Hepatocyte (in vitro differentiated cells): ENCODE measurements around the gene KDM8. TPM values are rescaled to one million over a fixed set of nuclear protein-coding genes. Genes with fewer than 3 reads are reported as not detected.

ENCODE experiments used
- DNase-seq: peaks from one replicate; pipeline ENCODE4 v3.0.0-alpha.2; 2016; ENCODE audit warnings: low spot score
- H2AFZ ChIP-seq: fragments of 200-600 bp; sonication (generic); 2 replicates; pipeline ENCODE4 v1.6.0; 2016; ENCODE audit warnings: antibody characterized with exemption, mild to moderate bottlenecking
- H3K27ac ChIP-seq: fragments of 200-600 bp; sonication (generic); 2 replicates; pipeline ENCODE4 v1.5.1; 2016; ENCODE audit warnings: mild to moderate bottlenecking
- H3K27me3 ChIP-seq: fragments of 200-600 bp; sonication (generic); 2 replicates; pipeline ENCODE4 v1.6.1; 2016
- H3K36me3 ChIP-seq: fragments of 200-600 bp; sonication (generic); replicated peaks from 2 replicates; pipeline ENCODE4 v1.5.1; 2016; ENCODE audit warnings: low read depth; ENCODE audit not compliant: insufficient read depth
- H3K4me1 ChIP-seq: fragments of 200-600 bp; sonication (generic); 2 replicates; pipeline ENCODE4 v1.5.1; 2016; ENCODE audit warnings: mild to moderate bottlenecking, moderate library complexity; ENCODE audit not compliant: insufficient read depth
- H3K4me2 ChIP-seq: fragments of 200-600 bp; sonication (generic); 2 replicates; pipeline ENCODE4 v1.6.0; 2016
- H3K4me3 ChIP-seq: fragments of 200-600 bp; sonication (generic); 2 replicates; pipeline ENCODE4 v1.5.1; 2016; ENCODE audit warnings: mild to moderate bottlenecking
- H3K79me2 ChIP-seq: fragments of 200-600 bp; sonication (generic); 2 replicates; pipeline ENCODE4 v1.6.0; 2017; ENCODE audit warnings: mild to moderate bottlenecking
- H3K9me2 ChIP-seq: fragments of 200-600 bp; sonication (generic); replicated peaks from 2 replicates; pipeline ENCODE4 v1.6.0; 2017; ENCODE audit warnings: mild to moderate bottlenecking; ENCODE audit not compliant: insufficient read depth
- H3K9me3 ChIP-seq: fragments of 200-600 bp; sonication (generic); 2 replicates; pipeline ENCODE4 v1.5.1; 2016; ENCODE audit warnings: low read depth, mild to moderate bottlenecking
- H4K20me1 ChIP-seq: fragments of 200-600 bp; sonication (generic); 2 replicates; pipeline ENCODE4 v1.6.0; 2016; ENCODE audit warnings: mild to moderate bottlenecking; ENCODE audit not compliant: insufficient read depth, poor library complexity, severe bottlenecking
- EZH2 ChIP-seq: fragments of 200-600 bp; sonication (generic); IDR thresholded peaks from 2 replicates; pipeline ENCODE4 v1.6.1; 2016; ENCODE audit warnings: antibody characterized with exemption, mild to moderate bottlenecking, borderline replicate concordance
- EZH2phosphoT487 ChIP-seq: fragments of 200-600 bp; sonication (generic); IDR thresholded peaks from one replicate; pipeline ENCODE4 v1.6.1; 2018; ENCODE audit warnings: antibody characterized with exemption, mild to moderate bottlenecking, low read depth, moderate library complexity; ENCODE audit not compliant: unreplicated experiment, severe bottlenecking
- WGBS: methylation state at CpG from one replicate; pipeline ENCODE4 v1.1.6; 2016; ENCODE audit warnings: low lambda C conversion rate; ENCODE audit errors: missing lambda C conversion rate; 5-methylcytosine and 5-hydroxymethylcytosine counted together
- polyA plus RNA-seq: library from polyadenylated mRNA; unstranded; fragments of >200 nt; fragmentation: Nextera tagmentation; extraction: Ambion mirVana; gene quantifications from 2 replicates; pipeline ENCODE4 v1.2.1, GENCODE V29; 2016
- total RNA-seq: library from RNA; depleted of rRNA; stranded (reverse); fragments of >200 nt; gene quantifications from 2 replicates; pipeline ENCODE4 v1.2.3, GENCODE V29; 2014
- TF ChIP-seq, protein P1 (sequence below): fragments of 200-600 bp; sonication (generic); IDR thresholded peaks from 2 replicates; pipeline ENCODE4 v1.5.1; 2016; ENCODE audit warnings: antibody characterized with exemption, mild to moderate bottlenecking; ENCODE audit not compliant: poor library complexity

Gene KDM8
- total and polyA plus RNA-seq, 2 experiments from 2014 or later = 7.2 to 9.7 TPM

DNA sequence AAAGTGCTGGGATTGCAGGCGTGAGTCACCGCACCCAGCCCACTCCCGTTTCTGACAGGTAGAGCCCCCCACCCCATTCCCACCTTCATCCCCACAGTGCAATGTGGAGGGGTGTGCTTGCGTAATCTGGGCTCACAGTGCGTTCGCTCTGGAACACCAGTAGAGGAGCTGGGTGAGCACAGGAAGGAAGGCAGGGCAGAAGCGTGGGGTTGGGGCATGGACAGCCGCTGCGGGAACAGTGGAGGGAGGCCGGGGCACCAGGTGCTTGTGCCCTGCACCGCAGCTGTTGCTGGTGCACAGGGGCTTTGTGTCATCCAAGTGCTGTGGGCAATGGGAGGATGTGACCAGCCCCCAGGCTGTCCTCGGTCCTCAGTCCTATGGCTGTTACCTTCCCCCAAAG lies 24.7 kb downstream of the KDM8 start:
- H2AFZ ChIP-seq = no peak overlapping the region
- no peaks in the 10 kb centered on the region for H4K20me1 ChIP-seq
- no peaks in the 10 kb centered on the region for H3K36me3 ChIP-seq
- no peak overlapping the region for H3K4me3 ChIP-seq
- TF ChIP-seq EZH2 = no peak
- H3K9me2 ChIP-seq = no peaks in the 10 kb centered on the region
- H3K27me3 ChIP-seq = no peaks in the 10 kb centered on the region
- H3K4me1 ChIP-seq = peaks cover 4% of the 10 kb centered on the region
- H3K79me2 ChIP-seq = no peaks in the 10 kb centered on the region
- no peaks in the 10 kb centered on the region for H3K9me3 ChIP-seq
- H3K4me2 ChIP-seq = no peak overlapping the region
- DNase-seq = no peak
- 91% methylated on average over 12 of the region's 12 CpGs for WGBS
- H3K27ac ChIP-seq = no peak overlapping the region

DNA sequence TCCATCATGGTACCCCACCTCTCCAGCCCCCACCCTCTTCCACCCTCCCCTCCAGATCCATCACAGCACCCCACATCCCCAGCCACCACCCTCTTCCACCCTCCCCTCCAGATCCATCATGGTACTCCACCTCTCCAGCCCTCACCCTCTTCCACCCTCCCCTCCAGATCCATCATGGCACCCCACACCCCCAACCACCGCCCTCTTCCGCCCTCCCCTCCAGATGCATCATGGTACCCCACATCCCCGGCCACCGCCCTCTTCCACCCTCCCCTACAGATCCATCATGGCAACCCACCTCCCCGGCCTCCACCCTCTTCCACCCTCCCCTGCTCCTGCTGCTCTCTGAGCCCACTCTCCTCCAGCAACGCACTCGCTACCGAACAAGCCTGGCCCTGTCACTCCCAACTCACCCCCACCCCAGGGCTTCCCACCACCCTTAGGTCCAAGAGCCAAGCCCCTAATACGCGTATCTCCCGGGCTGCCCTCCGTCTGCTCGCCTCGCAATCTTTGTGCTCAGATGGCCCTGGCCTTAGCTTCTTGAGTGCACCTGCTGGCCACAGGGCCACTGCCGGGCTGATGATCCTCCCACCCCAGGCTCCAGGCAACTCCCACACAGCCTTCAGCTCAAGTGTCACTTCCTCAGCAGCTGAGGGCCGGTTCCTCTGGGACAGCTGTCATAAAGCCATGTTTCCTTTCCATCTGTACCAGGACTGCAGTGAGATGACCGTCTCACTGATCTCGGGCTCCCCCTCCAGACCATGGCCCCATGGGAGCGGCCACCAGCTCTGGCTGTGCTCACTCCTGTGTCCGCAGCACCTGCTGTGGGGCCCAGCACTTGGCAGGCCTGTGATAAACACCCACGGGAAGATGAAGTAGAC lies 25.5 kb downstream of the KDM8 start:
- H3K36me3 ChIP-seq = no peaks in the 10 kb centered on the region
- peak; percentile 52 for DNase-seq
- H3K27ac ChIP-seq = no peak overlapping the region

DNA sequence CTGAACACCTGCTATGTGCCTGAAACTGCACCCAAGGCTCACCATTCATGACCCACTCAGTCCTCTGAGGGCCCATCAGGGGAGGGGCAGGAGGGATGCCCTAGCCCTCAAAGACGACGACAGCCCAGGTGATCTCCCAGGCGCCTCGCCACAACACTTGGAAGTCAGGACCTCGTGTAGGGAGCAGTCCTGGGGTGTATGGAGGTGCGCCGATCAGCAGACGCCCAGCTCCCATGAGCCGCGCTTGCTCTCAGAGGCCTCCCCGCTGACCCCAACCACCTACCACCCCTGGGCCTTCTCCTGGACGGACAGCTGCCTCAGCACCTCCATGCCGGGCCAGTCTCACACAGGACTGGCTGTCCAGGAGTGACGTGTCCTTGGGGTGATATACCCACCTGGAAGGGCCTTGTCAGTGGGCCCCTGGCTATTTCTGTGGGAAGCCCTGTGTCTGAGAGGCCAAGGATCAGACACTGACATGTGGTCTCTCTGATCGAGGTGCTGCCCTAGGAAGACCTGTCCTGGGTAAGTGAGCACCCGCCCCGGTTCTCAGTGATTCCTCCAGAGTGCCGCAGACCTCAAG lies 26.7 kb downstream of the KDM8 start:
- H3K4me3 ChIP-seq = no peak overlapping the region
- no peaks in the 10 kb centered on the region for H3K36me3 ChIP-seq
- TF ChIP-seq, protein P1, sequence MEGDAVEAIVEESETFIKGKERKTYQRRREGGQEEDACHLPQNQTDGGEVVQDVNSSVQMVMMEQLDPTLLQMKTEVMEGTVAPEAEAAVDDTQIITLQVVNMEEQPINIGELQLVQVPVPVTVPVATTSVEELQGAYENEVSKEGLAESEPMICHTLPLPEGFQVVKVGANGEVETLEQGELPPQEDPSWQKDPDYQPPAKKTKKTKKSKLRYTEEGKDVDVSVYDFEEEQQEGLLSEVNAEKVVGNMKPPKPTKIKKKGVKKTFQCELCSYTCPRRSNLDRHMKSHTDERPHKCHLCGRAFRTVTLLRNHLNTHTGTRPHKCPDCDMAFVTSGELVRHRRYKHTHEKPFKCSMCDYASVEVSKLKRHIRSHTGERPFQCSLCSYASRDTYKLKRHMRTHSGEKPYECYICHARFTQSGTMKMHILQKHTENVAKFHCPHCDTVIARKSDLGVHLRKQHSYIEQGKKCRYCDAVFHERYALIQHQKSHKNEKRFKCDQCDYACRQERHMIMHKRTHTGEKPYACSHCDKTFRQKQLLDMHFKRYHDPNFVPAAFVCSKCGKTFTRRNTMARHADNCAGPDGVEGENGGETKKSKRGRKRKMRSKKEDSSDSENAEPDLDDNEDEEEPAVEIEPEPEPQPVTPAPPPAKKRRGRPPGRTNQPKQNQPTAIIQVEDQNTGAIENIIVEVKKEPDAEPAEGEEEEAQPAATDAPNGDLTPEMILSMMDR = no peak
- TF ChIP-seq EZH2 = no peak
- no peak for TF ChIP-seq EZH2phosphoT487
- H3K27me3 ChIP-seq = no peaks in the 10 kb centered on the region
- H3K9me3 ChIP-seq = no peaks in the 10 kb centered on the region
- H3K79me2 ChIP-seq = no peaks in the 10 kb centered on the region
- no peak overlapping the region for H2AFZ ChIP-seq
- H4K20me1 ChIP-seq = no peaks in the 10 kb centered on the region
- WGBS = 96% methylated on average over 18 of the region's 18 CpGs
- DNase-seq = no peak
- H3K9me2 ChIP-seq = no peaks in the 10 kb centered on the region
- H3K4me2 ChIP-seq = no peak overlapping the region
- peaks cover 4% of the 10 kb centered on the region for H3K4me1 ChIP-seq
- no peak overlapping the region for H3K27ac ChIP-seq

More for the DNA sequence above, 25.5 kb downstream of the KDM8 start:
- H3K79me2 ChIP-seq = no peaks in the 10 kb centered on the region
- no peak overlapping the region for H3K4me2 ChIP-seq
- WGBS = 89% methylated on average over 16 of the region's 21 CpGs
- no peaks in the 10 kb centered on the region for H3K9me2 ChIP-seq
- no peaks in the 10 kb centered on the region for H3K27me3 ChIP-seq
- no peaks in the 10 kb centered on the region for H4K20me1 ChIP-seq
- H2AFZ ChIP-seq = no peak overlapping the region
- H3K4me3 ChIP-seq = no peak overlapping the region
- peaks cover 4% of the 10 kb centered on the region for H3K4me1 ChIP-seq
- H3K9me3 ChIP-seq = no peaks in the 10 kb centered on the region
- TF ChIP-seq, protein P1 = no peak
- TF ChIP-seq EZH2phosphoT487 (no peak), EZH2 (no peak)

DNA sequence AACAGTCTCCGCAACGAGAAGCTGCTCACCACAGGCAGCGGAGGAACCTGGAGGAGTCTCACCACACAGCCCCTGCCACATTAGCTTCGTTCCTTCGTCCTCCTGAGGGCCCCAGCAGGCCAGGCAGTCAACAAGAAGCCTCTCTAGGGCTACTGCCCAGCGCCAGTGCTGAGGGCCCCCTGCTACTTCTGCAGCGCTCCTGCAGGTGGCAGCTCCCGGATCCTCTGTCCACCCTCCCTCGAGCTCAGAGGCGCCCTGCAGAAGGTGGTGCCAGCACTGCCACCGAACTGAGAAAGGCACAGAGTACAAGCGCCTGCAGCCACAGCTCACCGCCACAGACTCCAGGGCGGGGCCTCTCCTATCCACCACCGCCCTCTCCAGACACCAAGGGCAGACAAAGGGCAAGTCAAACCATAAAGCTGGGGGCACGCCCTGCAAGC lies 27.3 kb downstream of the KDM8 start:
- no peaks in the 10 kb centered on the region for H3K36me3 ChIP-seq
- no peak for DNase-seq

More for the DNA sequence above, 27.3 kb downstream of the KDM8 start:
- no peak overlapping the region for H3K4me2 ChIP-seq
- no peak overlapping the region for H2AFZ ChIP-seq
- TF ChIP-seq, protein P1 = no peak
- TF ChIP-seq EZH2 = no peak
- TF ChIP-seq EZH2phosphoT487 = no peak
- WGBS = 91% methylated on average over 16 of the region's 16 CpGs
- no peak overlapping the region for H3K4me3 ChIP-seq
- H4K20me1 ChIP-seq = no peaks in the 10 kb centered on the region
- peaks cover 4% of the 10 kb centered on the region for H3K4me1 ChIP-seq
- no peaks in the 10 kb centered on the region for H3K27me3 ChIP-seq
- no peaks in the 10 kb centered on the region for H3K9me2 ChIP-seq
- no peaks in the 10 kb centered on the region for H3K9me3 ChIP-seq
- no peaks in the 10 kb centered on the region for H3K79me2 ChIP-seq
- no peak overlapping the region for H3K27ac ChIP-seq
